Urothelium cell line (cell line): Measurements from ENCODE around the gene DTX3L.
"Not testable (repeated sequence)": the region's sequence is repeated elsewhere in the genome, so short reads cannot be mapped to it uniquely, and the experiment has no call there.

Experiments
- DNase-seq: peaks from one replicate; pipeline ENCODE4 v3.0.0; 2011; ENCODE audit warnings: low spot score, mixed read lengths
- FAIRE-seq: peaks from 2 replicates; lab custom pipeline; 2011; peaks lifted over from hg19 to GRCh38; lab: Jason Lieb, UNC

DTX3L gene

DNA sequence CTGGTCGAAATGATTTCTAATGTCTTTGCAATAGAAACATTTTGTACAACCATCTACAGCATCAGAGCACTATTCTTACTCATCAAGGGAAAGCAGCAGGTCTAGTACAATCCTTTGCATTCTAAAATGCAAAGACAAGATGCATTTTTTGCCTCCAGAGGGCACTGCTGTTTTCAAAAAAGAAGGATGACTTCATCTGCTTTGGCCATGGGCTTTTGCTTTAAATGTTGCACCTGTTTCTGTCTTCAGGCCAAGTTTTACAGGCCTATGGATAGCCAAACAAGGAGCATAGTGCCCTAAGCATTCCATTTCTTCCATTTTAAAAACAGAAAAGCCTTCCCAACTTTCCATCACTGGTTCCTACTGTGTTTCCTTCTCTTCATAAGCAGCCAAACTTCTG lies 3.5 kb upstream of the DTX3L start:
- DNase-seq (peak; percentile 64), FAIRE-seq (no peak)

DNA sequence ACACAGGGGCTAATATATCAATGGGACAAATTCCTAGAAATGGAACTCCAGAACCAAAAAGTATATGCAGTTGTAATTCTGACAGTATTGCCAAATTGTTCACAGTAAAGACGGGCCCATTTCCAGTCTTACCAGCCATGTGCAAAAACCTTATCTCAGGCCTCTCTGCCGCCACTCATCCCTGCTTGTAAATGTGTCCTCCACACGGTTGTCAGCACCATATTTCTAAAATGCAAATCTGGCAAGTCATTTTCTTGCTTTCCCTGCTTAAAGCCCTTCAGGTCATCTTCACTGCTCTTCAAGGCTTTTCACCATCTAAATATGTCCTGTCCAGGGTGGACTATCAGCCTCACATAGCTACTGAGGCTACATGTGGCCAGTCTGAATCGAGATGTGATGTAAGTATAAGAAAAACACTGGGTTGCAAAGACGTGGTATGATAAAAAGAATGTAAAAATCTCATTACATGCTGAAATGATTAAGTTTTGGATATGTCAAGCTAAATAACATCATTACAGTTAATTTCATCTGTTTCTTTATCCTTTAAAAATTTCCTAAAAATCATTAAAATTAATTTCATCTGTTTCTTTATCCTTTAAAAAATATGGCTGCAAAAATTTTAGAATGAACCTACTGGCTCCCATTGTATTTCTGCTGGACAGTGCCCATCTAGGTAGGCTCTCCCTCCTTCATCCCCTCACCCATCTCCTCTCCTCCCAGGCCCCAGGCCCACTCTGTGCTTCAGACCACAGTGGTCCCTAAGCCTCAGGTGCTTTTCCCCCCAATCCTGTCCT lies 1.0 kb upstream of the DTX3L start:
- no peak for FAIRE-seq
- no peak for DNase-seq

- DNase-seq, result peak; percentile 18
Measured at GRCh38 chr3:122563717-122564025, 467 bp upstream of the DTX3L start.

GRCh38 chr3:122568131-122568530 lies 4.0 kb downstream of the DTX3L start:
- DNase-seq, FAIRE-seq: not testable (repeated sequence)

More at GRCh38 chr3:122563717-122564025, 467 bp upstream of the DTX3L start:
- no peak for FAIRE-seq

- FAIRE-seq, result no peak
- DNase-seq, result no peak
Measured at GRCh38 chr3:122568755-122569154, 4.6 kb downstream of the DTX3L start.

GRCh38 chr3:122572940-122573412 lies 8.8 kb downstream of the DTX3L start:
- DNase-seq (peak; percentile 63), FAIRE-seq (peak; percentile 61)

DNA sequence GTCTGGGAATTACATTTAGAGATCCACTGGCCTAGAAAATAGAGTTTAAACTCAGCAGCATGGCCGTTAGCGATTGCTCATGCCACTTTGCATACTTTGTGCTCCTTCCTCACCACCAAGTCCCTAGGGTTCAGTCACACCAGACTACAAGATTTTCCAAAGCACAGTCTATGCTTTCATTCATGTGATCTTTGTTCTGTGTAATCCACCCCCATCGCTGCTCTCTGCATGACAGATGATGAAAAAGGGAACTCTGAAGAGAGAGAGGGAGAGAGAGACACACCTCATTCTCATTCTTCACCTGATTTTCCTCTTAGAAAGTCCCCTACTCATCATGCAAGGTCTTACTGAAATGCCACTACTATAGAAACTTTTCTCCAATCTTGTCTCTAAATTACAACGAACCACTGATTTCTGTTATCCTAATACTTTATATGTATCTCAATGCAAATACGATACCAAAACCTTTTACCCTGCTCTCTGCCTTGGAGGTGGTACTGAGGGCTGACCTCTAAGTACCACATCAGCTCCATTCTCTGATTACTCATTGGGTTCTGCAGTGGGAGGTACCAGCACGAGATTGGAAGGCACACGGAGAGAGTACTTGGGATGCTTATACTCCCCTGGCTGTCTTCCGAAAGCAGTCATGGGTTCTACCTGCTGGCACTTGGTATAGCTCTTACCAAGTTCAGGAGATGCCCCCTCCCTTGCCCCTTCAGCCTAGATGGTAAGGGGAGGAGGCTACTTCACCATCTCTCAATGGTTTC lies 12.2 kb downstream of the DTX3L start:
- FAIRE-seq (no peak), DNase-seq (no peak)

GRCh38 chr3:122577409-122578031 lies 13.4 kb downstream of the DTX3L start, which contains the start of gene PARP15:
TSS of gene PARP15 (plus strand) at chr3:122577650. CDS start at chr3:122577668, 18 bp downstream.
- no peak for DNase-seq

GRCh38 chr3:122578069-122578740 lies 14.1 kb downstream of the DTX3L start:
- DNase-seq (no peak), FAIRE-seq (no peak)

More at GRCh38 chr3:122577409-122578031, 13.4 kb downstream of the DTX3L start, which contains the start of gene PARP15:
- FAIRE-seq, result no peak

GRCh38 chr3:122580470-122580869 lies 16.3 kb downstream of the DTX3L start:
- DNase-seq (no peak), FAIRE-seq (no peak)

DNA sequence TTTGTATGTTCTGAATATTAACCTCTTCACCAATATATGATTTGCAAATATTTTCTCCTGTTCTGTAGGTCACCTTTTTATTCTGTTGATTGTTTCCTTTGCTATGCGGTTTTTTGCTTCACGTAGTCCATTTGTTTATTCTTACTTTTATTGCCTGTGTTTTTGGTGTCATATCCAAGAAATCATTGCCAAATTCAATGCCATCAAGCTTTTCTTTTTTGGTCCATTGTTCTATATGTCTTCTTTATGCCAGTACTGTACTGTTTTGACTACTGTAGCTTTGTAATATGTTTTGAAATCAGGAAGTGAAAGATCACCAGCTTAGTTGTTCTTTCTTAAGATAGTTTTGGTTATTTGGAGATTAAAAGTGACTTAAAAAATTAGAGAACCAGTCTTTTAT lies 17.5 kb downstream of the DTX3L start:
- no peak for FAIRE-seq
- no peak for DNase-seq

DNA sequence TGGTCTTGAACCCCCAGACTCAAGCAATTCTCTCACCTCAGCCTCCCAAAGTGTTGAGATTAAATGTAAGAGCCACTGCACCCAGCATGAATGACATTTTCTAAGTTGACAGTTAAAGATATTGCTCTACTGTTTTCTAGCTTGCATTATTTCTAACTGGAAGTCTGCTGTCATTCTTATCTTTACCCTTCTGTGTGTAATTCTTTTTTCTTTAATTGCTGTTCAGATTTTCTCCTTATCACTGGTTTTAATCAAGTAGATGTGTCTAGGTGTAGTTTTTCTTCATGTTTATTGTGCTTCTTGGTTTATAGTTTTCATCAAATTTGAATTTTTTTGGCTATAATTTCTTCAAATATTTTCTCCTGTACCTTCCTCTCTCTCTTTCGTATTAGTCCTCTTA lies 18.3 kb downstream of the DTX3L start:
- FAIRE-seq (no peak), DNase-seq (no peak)

GRCh38 chr3:122586098-122586497 lies 22.0 kb downstream of the DTX3L start:
- FAIRE-seq (no peak), DNase-seq (no peak)

DNA sequence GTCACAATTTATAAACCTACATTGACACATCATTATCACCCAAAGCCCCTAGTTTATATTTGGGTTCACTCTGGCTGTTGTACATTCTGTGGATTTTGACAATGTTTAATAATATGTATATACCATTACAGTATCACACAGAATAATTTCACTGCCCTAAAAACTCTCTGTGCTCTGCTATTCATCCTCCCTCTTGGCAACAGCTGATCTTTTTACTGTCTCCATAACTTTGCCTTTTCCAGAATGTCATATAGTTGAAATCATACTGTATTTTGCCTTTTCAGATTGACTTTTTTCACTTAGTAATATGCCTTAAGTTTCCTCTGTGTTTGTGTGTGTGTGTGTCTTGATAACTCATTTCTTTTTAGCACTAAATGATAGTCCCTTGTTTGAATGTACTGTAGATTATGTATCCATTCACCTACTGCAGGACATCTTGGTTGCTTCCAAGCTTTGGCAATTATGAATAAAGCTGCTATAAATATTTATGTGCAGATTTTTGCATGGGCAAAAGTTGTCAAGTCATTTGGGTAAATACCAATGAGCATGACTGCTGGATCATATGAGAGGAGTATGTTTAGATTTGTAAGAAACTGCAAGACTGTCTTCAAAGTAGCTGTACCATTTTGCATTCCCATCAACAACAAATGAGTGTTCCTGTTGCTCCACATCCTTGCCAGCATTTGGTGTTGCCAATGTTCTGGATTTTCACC lies 22.8 kb downstream of the DTX3L start:
- DNase-seq (no peak), FAIRE-seq (no peak)

- FAIRE-seq (no peak), DNase-seq (no peak)
Measured at GRCh38 chr3:122587572-122587971, 23.4 kb downstream of the DTX3L start.

DNA sequence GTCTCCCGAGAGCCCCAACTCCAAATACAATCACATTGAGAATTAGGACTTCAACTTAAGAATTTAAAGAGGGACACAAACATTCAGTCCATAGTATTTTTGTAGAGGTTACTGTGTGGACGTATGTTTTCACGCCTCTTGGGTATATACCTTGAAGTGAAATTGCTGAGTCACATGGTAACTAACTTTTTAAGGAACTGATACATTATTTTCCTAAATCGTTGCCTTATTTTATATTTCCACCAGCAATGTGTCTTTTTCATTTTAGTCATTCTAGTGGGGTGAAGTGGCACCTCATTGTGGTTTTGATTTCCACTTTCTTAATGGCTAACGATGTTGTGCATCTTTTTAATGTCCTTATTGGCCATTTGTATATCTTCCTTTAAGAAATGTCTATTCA lies 25.2 kb downstream of the DTX3L start:
- FAIRE-seq (no peak), DNase-seq (no peak)

GRCh38 chr3:122590610-122591009 lies 26.5 kb downstream of the DTX3L start:
- no peak for FAIRE-seq

DNA sequence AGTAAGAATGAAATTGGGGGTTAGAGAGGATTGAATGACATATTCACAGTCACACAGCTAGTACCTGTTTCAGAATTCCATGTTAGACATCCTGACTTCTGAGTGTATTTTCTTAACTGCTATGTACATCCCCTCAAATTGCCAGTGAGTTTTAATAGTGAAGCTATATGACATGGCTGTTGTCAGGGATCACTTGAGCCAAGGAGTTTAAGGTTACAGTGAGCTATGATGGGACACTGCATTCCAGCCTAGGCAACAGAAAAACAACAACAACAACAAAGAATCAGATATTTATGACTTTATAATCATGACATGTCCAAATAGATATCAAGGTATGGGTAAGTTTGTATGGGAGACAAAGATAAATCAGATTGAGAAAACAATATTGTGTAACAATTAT lies 29.9 kb downstream of the DTX3L start:
- no peak for FAIRE-seq
- no peak for DNase-seq

More at GRCh38 chr3:122590610-122591009, 26.5 kb downstream of the DTX3L start:
- no peak for DNase-seq

DNA sequence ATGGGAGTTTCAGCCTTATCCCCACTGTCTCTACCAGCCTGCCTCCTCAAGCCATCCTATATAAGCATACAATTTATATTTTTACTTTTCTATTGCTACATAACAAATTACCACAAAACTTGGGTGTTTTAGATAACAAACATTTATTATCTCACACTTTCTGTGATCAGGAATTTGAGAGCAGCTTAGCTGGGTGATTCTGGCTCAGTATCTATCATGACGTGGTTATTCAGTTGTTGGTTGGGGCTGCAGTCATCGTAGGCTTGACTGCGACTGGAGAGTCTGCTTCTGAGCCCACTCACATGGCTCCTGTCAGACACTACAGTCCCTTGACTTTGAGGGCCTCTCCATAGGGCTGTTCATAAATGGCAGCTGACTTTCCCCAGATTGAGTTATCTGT lies 34.0 kb downstream of the DTX3L start:
- DNase-seq (no peak), FAIRE-seq (no peak)

GRCh38 chr3:122598556-122598955 lies 34.4 kb downstream of the DTX3L start:
- DNase-seq (no peak), FAIRE-seq (no peak)
